Activated CD8-positive, alpha-beta memory T cell treated with anti-CD3 and anti-CD28 coated beads, Interleukin-2, amount 50 U/mL, for 48 hours (primary cell): ENCODE results near the gene ST3GAL5.
"Not testable (repeated sequence)": the region's sequence is repeated elsewhere in the genome, so short reads cannot be mapped to it uniquely, and the experiment has no call there.

Experiments
- DNase-seq: peaks from one replicate; pipeline ENCODE4 v3.0.0-alpha.2; 2020

The ST3GAL5 gene

DNA sequence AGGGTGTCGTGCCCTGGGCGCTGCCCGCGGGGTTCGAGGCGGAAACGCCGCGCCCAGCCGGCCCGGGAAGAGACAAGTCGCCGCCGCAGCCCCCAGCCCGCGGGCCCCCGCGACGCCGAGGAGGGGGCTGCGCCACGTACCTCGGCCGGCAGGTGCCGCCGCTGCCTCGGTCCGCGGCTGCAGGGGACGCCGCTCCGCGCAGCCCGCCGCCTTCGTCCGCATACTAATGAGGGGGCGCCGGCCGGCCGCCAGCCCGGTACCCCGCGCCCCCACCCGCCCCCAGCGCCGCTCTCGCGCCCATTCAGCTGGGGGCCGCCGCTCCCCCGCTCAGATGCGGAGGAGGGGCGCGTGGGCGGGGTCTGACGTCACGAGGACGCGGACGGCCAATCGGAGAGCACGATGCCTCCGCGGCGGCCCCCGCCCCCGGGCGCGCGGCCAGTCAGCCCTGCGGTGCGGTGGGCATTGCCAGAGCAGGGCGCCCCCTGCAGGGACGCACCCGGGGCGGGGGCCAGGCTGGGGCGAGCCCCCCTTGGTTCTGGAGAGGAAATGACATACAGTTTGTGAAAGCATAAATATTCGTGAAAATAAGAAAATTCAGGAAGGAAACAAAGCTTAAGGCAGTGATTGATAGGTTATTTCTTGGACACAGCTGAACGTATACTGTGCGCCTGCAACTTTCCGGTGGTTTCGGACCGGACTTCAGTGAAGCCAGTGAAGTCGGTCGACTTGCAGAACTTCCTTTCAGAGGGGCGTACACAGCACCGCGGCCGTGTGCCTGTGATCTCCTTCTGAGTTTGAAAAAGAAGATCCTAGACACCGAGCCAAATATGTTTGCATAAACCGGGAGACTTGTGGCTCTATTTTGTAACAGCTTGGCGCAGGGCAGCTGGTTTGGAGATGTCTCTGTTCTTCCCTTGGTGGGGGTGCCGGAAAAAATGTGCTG lies at the start of gene ST3GAL5:
Gene ST3GAL5, minus strand, starts transcription at position 307 of the 943 bp plus-strand sequence. Its CDS starts 85 bp downstream, at position 222.
- peak; percentile 99 for DNase-seq

DNA sequence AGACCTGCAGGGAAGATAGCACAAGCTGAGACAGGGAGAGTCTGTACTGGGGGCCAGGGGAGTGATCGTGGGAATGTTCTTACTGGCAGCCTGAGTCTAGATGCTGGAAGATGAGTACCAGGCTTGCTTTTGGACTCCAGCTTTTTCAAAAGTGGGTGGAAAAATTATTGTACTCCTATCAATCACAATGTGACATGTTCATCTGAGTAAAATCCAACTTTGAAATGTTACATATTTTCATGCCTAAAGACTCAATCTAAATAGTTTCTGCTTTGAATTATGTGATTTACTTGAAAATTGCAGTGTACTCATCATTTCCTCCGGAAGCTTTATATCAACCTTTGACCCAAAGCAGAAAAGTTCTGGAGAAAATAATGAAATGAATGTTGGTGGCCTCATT lies 49.7 kb upstream of the ST3GAL5 start:
- no peak for DNase-seq

DNA sequence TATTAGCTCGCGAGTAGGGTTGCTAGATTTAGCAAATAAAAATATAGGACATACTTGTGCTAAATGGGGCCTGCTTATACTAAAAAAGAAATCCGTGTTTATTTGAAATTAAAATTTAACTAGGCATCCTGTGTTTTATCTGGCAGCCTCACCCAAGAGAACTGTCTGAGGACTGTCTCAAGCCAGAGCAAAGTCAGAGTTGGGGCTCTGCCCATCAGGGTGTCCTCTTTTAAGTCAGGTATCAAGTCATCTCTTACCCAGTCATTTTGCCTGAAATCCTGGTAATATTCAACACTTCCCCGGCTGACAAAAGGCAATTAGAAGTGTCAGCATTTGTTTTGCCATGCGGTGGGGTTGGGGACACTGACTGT lies 48.3 kb upstream of the ST3GAL5 start:
- no peak for DNase-seq

DNA sequence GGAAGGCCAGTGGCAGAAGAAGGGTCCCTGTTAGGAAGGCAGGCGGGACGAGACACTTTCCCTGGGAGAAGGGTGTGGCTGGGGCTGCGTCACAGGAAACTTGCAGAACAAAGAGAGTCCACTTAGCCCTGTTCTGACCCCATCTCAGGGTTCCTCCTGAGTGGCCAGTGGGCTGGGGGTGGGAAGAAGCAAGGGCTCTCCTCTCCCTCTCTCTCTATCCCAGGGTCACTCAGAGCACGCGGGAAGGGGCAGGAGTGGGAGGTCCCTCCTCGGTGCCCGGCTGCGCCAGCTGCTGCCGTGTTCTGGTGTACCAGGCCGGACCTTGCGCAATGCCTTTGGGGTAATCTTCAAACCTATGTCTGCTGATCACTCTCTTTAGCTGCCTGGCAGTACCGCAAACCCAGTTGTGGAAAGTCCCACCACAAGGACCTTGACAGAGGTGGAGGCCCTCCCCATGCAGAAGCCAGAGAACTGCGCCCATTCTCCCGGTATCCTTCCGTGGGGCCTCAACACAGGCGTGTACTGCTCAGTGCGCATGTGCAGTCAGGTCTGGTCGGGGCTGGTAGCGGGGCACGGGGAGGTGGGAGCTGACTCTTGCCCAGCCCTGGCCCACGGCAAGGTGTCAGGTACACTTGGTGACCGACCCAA lies 47.8 kb upstream of the ST3GAL5 start:
- no peak for DNase-seq

DNA sequence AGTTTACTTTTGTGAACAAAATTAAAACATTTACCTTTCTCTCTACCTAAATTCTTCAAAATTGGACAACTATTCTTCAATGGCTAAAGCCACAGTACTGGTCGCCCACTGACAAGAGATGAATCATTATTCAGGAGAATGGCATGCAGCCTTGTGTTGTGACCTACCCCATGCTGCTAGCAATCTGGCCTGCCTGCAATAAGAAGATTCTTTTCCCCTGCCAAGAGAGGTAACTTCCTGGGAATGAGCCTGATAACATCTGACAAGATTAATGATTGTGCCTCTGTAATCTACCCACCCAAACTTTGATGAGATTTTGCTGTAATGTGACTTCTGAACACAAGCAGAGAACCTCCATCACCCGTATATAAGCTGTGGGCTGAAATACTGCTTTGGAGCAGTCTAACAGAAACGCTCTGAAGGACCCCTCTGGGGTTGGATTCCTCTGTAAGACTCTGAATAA lies 47.0 kb upstream of the ST3GAL5 start:
- no peak for DNase-seq

DNA sequence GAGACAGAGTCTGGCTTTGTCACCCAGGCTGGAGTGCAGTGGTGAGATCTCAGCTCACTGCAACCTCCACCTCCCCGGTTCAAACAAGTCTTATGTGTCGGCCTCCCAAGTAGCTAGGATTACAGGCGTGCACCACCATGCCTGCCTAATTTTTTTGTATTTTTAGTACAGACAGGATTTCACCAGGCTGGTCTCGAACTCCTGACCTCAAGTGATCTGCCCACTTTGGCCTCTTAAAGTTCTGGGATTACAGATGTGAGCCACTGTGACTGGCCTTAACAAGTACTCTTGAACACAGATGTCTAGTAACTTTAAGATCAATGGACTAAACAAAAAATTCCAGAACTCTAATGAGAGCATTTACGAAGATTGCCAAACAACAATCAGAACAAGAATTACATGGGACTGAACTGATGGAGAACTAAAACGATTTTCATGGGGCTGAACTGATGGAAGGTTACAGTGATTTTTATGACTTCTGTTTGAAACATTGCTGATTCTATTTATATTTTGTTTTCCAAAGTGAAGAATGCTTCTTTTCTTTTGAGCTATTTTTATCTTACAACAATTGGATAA lies 46.5 kb upstream of the ST3GAL5 start:
- DNase-seq, result no peak

DNA sequence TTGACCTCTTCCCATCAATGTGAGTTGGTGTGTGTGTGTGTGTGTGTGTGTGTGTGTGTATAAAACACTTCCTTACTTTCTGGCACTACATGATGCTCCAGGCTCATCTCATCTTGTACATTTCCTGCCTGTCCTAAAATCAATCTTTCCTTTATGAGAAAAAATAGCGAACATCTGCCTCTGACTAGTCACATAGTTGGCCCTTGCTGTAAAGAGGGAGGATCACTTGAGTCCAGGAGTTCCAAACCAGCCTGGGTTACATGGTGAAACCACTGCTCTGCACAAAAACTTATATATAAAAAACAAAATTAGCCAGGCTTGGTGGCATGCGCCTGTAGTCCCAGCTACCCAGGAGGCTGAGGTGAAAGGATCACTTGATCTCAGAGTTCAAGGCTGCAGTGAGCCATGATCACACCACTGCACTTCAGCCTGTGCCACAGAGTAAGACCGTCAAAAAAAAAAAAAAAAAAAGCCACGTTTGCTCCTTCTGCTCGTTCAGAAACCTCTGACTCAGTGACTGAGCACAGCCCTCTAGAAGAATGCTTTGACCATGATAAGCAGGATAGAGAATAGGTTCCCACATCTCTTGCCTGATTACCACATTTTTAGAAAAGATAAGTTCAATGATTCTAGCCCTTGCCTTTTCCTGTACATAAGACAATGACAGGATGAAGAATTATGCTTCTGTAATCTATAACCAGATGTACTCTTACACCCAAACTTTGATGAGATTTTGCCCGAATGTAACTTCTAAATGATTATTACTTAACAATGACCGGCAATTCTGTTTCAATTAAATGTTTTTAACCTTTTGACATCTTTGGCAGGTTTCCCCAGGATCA lies 45.2 kb upstream of the ST3GAL5 start:
- no peak for DNase-seq

DNA sequence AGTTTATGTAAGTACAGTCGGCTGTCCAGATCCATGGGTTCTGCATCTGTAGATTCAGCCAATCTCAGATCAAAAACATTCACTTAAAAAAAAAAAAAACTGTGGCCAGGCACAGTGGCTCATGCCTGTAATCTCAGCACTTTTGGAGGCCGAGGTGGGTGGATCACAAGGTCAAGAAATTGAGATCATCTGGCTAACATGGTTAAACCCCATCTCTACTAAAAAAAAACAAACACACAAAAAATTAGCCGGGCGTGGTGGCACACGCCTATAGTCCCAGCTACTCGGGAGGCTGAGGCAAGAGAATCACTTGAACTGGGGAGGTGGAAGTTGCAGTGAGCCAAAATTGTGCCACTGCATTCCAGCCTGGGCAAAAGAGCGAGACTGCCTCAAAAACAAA lies 42.4 kb upstream of the ST3GAL5 start:
- not testable (repeated sequence) for DNase-seq

DNA sequence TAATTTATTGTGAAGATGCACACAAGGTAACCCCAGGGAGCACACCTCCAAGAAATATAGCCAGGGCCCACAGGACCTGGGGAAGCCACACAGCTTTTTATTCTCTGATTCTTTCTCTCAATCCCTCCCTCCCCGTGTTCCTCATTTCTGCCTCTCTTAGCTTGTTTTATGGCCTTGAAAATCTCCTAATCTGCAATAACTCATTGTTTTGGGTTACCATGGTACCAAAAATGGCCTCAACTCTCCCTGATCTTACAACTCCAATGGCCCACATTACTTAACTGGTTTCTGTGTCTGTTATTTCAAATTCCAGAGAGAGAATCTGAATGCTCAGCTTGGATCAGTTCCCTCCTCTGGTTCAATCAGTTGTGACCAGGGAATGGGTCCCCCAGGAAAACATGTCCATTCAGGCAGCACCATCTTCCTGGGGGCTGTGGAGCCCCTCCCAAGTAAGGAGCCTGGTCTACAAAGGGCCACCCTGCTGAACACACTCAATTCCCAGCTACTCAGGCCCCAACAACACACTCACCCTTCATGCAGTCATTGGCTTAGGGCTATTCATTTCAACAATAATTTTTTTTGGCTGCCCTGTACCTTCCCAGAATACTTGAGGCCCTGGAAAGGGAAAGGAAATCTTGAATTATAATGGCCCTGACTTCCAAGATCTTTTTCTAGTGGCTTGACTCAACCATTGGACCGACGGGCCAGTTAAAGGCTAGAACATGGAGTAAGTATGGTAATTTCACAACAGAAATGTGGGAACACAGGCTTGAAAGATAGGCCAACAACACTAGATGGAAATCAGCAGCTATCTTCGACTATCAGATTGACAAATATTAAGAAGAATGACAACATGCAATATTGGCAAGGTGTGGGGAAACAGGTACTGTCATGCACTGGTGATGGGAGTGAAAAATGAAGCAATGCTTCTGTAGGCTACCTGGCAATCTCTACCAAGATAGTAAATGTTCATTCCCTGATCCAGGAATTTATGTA lies 41.6 kb upstream of the ST3GAL5 start:
- DNase-seq, result no peak

DNA sequence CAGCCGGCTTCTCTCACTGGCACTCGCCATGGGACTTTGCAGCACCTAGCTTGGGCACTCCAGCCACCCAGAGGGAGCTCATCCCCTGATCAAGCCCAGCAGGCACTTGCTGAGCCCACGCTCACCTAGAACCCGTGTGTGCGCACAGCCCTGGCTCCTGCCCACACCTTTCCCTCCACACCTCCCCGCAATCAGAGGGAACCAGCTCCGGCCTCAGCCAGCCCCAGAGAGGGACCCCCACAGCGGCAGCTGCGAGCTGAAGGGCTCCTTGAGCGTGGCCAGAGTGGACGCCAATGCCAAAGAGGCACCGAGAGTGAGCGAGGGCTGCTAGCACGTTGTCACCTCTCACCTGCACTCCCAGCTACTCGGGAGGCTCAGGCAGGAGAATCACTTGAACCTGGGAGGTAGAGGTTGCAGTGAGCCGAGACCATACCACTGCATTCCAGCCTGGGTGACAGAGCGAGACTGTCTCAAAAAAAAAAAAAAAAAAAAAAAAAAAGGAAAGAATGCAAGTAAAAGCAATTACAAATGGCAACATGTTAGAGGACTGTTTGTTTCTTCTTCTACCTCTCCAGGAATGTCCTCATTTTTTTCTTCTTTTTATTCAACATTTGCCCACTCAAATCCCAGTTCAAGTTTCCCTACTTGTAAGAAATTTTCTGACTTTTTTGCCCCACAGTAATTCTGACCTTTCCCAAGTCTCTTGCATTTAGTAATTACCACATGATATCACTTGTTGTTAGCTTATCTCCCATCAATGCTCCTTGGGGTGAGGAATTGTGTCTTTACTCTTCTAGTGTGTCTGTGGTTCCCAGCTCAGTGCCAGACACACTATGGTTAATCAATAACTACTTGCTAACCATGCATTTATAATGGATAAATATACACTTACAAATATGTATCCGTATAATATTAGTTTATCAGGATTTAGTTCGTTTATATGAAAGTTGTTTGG lies 40.6 kb upstream of the ST3GAL5 start:
- DNase-seq, result no peak

DNA sequence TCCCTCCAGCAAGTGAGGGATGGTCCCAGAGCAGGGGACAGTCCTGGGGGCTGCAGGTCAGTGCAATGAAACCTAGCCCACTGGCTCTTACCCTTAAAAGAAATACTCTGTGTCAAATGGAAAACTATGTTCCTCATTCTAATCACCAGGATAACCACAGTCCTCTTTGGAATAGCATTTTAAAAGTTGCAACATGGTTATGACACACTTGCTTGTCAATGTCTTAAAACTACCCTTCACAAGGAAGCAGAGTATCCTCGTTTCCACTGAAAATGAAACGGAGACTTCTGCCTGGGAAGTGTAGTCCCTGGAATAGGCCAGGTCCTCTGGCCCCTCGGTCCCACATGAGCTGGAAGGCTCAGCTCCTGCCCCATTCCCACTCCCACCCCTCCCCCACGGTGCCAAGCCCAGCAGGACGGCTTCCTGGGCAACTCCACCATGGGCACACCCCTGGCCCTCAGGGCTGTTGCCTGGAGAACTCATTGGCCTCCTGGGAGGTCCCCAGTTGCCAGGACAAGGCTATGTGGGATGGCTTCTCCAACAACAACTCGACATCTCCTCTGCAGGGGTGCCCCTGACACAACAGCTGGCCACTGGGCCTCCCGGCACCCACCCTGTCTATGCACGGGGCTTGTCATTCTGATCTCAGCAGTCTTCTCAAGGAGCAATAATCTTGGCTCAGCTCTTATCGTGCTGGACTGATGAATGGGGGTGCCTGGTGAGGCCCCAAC lies 38.3 kb upstream of the ST3GAL5 start:
- DNase-seq, result no peak

DNA sequence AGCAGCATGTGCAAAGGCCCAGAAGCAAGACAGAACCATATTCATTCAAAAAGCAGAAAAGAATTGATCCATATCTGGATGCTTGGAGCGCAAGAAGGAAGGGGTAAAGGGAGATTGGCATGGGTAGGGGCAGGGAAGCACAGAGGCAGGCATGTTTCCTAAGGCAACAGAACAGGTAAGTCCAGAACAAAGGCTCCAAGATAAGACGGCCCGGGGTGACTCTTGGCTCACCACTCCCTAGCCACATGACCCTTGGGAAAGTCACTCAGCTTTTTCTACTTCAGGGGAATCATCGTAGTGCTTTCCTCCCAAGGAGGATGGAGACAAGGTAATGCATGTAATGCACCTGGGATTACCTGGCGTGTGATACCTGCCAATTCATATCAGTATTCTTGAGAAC lies 37.7 kb upstream of the ST3GAL5 start:
- no peak for DNase-seq

DNA sequence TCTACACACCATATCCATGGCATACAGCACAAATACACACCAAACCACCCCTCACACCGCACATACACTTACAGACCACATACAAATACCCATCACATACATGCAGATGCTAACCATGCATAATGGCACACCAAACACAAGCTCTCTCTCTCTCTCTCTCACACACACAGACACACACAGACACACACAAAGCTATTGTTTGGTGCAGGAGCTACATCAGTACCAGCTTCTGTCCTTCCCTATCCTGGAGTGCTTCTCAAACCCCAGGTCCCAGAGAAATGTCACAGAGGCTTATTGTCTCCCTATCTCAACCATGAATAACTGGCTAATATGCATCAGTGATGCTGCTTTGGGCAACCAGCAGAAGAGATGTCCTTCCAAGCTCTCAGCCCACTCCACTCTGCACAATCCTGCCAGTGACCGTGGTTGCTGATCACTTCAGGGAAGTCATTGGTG lies 36.5 kb upstream of the ST3GAL5 start:
- DNase-seq, result no peak

DNA sequence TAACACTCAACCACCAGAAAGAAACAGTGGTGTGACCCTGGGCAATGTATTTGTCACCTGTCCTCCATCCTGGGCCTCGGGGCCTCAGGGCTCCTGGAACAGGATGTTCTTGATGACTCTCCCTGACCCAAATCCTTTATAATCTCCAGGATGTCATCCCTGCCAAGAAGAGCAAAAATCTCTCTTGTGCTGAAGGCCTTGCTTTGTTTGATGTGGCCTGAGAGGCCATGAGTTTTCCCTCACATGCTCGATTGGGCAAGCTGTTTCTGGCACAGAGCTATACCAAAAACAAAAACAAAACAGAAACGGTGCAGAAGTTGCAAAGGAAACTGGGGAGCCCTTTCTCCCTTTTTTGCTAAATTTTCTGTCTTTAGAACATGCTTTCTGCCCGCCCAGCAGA lies 35.7 kb upstream of the ST3GAL5 start:
- no peak for DNase-seq

DNA sequence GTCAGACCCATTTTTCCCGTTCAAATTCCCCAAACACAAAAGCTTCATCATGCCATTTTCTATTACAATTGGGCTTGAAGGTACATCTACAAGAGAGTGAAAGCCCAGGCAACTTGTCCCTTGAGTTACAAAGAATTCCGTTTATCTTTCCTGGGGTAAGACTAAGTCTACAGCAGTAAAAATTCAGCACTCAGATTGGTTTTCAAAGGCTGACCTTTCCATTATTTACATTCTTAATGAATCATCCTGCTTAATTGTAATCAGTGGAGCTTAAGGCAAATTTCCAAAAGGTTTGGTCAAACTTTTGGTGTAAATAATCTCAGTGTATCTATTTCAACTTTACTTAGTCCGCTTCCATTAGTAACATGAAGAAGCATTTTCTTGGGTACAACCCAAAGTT lies 33.4 kb upstream of the ST3GAL5 start:
- DNase-seq, result no peak

DNA sequence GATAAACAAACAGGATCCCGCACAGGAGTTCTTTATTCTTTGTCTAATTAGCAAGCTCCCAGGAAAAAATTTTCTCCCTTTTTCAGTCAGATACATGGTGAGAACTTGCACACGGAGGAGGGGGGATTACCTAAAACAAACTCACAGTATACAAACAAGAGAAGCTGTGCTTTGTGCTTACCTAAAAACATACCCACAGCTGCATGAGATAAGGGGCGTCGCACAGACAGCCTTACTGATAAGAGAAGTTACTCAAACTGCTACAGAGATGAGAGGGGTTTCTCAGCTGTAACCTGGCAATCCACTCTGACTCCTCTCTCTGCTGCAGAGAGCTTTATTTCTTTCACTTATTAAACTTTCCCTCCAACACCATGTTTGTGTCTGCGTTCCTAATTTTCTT lies 32.9 kb upstream of the ST3GAL5 start:
- no peak for DNase-seq

DNA sequence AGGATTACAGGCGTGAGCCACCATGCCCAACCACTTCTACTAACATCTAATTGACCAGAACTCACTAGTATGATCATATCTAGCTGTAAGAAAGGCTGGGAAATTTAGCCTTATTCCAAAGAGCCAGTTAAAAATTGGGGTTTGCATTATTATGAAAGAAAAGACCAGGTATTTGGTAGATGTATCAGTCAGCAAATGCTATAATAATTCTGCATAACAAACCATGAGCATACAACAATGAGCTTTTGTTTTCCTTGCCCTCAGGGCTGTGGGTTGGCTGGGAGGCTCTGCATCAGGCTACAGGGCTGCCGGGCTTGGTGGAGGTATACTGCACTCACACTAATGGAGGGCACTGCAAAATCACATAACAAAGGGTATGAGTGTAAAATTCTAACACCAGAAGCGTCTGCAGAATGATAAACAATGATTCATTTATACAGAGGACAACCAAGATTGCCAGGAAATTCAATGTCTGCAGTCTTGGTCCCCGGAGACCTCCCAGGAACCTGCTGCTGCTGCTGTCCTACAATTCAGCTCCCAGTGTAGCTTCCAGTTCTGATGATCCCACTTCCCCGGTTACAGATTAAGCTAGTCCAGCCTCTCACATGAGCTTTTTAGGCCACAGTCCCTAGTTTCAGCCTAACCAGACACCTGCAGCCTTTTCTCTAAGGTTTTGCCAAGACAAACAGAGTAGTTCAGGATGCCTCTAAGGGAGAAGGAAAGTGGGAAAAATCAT lies 32.2 kb upstream of the ST3GAL5 start:
- DNase-seq, result no peak

DNA sequence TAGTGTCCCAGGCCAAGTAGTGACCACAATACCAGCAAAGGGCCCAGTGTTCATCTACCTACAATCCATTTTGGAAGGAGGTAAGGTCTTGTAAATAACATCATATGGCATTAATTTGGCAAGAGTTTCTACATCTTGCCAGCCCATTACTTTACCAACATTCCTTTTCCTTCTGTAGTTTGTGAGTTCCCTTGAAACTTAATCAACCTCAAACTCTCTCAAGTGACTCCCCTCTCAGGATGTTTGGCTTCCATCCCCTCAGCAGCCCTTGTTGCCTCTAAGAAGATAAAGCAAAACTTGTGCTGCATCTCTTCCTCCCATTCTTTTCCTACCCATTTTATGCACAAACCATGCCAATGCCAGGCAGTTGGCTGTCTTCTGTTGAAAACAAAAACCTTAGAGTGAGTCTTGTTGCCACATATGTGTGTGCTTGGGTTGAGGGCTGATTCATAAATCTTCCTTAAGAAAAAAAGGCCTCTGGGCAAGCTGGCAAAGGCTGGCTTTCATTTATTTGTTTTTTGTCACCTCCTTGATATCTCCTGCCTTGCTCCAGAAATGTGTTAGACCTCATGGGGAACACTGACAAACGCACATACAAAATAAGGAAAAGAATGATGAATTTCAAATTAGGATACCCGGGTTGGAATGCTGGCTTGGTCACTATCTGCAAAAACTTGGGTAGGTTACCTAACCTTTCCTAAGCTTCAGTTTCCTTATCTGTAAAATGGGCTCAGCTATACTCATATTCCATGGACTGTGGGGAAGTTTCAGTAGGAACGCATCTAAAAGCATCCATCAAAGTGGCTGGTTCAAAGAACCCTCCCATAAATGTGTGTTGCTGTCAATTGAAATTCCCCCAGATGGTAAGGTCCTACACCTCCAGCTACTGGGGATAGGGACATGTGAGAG lies 29.4 kb upstream of the ST3GAL5 start:
- DNase-seq, result no peak
